SH-SY5Y (cell line): Measurements from ENCODE around the gene AATK.

Experiments used
- GATA2 ChIP-seq: IDR thresholded peaks from 2 replicates; pipeline ENCODE4 v1.6.1; 2011; ENCODE audit warnings: mild to moderate bottlenecking, low read depth, low read length
- GATA3 ChIP-seq: IDR thresholded peaks from 2 replicates; pipeline ENCODE4 v1.6.1; 2011; ENCODE audit warnings: low read depth, mild to moderate bottlenecking, low read length, moderate library complexity

AATK gene

DNA sequence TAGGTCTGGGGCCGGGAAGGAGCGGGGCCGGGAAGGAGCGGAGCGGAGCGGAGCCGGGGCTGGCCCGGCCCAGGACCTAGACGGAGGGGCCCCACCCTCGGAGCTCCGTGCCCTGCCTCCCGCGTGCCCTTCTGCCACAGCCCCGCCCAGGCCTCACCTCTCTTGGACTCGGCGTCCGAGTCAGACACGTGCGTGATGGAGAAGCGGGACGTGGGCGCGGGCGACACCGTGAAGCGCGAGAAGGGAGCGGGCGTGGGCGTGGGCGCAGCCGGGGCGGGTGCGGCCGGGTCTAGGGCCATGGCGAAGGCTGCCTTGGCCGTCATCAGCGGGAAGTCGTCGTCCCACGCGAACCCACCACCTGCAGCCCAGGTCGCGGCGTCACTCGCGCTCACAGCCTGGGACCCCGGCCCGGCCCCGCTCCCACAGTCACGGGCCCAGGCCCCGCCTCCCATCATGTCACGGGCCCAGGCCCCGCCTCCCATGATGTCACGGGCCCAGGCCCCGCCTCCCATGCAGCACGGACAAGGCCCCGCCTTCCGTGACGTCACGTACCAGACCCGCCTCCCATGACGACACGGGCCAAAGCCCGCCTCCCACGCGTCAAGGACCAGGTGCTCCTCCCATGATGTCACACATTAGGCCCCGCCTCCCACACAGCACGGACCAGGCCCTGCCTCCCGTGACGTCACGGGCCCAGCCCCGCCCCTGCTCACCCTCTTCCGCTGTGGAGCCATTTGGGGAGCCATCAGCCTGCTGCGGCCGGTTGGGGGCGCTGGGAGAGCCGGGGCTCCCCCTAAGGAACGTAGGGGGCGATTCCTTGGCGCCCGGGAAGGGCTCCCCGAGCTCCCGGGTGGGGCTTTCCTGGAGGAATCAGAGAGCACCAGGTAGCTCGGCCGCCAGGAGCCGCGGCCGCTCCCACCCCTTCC, 46.5 kb downstream of the AATK start:
- TF ChIP-seq GATA2 (no peak), GATA3 (no peak)

DNA sequence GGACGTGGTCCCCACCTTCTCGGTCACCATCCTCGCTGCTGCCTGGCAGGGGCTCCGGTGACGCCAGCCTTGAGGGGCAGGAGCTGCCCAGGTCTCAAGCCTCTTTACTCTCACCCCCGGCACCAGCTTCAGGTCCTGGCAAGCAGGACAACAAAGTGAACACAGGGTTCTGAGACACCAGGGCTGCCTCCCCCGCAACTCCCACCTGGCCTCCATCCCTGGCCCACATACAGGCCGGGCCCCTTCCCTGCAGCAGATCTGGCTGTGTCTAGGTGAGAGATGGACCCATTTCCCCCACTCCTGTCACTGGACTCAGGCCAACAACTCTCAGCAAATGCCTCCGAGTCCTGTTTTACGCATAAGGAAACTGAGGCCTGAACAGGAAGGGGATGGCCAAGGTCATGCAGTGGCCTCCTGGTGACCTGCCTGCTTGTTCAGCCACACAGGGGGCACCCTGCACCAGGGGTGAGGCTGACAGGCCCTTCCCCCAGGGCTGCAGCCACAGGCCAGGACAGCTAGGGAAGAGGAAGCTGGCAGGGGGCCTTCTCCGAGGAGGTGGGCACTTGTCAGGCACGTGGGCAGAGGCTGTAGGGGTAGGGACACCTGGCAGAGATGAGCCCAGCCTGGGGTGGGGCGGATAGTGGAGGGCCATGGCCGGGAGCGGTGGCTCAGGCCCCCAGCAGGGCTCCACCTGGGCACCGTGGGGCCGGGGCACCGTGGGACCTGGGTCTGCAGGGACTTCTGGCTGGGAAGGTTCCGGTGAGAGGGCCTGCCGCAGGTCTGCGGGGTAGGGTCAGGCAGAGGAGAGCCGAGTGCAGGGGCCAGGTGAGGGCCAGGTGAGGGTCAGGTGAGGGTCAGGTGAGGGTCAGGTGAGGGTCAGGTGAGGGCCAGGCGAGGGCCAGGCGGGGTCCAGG, 47.5 kb downstream of the AATK start:
- no peak for TF ChIP-seq GATA3
- no peak for TF ChIP-seq GATA2

DNA sequence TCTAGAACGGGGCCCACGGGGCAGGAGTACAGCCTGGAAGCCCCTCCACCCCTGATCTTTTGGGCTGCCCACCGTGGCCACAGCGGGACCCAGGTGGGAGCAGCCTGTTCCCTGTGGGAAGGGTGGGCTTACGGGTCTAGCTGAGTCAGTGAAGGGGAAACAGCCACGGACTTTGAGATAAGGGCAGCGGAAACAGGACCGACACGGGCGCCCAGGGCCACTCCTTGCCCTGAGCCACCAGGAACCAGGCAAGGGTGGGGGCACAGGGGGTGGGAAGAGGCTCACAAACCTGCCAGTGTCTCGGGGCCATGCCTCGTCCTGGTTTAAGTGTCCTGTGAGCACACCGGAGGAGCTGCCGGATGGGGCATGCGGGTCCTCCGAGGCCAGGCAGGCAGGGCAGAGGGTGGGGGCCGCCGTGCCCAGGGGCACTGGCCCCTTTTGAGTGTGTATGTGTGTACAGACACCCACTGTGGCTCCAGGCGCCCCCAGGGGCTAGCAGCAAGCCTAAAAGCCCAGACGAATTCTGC, 48.3 kb downstream of the AATK start:
- TF ChIP-seq GATA3 (no peak), GATA2 (no peak)

DNA sequence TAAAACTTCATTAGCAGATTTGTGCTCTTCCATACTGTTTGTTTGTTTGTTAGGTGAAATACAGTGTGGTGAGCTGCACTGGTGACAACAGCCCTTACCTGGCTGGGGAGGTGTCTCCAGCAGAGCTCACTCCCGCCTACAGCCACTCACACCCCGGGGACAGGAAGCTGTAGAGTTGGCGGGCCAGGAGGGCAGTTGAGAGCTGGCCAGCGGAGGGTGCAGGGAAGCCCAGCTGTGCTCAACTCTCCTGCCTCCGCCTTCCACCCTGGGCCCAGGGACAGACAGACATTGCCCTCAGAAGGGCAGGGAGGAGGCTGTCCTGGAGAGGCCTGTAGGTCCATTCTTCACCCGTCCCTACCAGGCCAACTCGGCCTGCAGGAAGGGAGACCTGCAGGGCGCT, 49.3 kb downstream of the AATK start:
- TF ChIP-seq GATA3, result no peak
- TF ChIP-seq GATA2, result no peak

DNA sequence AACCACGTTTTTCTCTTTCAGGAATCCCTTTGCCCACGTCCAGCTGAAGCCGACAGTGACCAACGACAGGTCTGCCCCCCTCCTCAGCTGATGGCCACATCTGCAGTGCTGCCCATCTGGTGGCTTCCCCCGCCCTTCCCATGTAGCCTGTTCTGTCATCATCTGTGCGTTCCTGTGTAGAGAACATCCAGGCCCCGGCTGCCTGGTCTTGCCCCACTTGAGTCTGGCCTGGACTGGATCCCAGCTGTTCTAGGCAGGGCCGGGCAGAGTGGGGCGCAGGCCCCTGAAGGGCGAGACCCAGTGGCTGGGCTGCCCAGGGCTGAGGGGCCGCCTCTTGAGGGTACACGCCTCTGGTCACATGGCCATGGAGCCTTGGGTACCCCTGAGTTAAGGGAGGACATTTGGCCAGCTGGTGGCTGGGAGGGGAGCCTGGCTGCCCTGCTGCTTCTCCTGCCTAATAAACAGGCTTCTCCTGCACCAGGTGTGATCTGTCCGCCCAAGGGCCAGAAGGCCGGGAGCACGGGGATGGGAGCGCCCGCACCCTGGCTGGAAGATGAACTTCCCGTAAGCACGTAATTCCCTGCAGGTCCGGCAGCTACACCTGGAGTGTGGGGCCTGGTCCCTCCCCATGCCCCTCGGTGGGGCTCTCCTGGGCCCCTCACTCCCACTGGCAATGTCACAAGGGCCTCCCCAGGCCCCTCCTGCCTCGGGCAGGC, 50.1 kb downstream of the AATK start:
- TF ChIP-seq GATA2, result no peak
- no peak for TF ChIP-seq GATA3

DNA sequence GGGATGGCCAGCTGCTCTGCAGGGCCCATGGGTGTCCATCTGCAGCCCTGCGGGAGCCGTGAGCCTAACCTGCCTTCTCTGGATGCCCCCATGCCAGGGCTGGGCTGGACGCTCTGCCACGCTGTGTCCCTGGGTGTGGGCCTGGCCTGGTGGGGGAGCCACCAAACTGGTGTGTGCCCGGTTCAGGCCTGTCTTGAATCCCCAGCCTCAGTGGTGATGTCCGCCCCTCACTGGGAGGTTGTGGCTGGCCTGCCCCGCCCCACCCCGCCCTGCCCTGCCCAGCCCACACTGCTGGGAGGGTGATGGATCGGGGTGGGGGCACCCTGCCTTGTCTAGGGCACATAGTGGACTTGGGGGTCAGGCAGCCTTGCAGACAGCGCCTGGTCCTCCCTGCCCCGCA, 50.8 kb downstream of the AATK start:
- TF ChIP-seq GATA2, result no peak
- no peak for TF ChIP-seq GATA3

DNA sequence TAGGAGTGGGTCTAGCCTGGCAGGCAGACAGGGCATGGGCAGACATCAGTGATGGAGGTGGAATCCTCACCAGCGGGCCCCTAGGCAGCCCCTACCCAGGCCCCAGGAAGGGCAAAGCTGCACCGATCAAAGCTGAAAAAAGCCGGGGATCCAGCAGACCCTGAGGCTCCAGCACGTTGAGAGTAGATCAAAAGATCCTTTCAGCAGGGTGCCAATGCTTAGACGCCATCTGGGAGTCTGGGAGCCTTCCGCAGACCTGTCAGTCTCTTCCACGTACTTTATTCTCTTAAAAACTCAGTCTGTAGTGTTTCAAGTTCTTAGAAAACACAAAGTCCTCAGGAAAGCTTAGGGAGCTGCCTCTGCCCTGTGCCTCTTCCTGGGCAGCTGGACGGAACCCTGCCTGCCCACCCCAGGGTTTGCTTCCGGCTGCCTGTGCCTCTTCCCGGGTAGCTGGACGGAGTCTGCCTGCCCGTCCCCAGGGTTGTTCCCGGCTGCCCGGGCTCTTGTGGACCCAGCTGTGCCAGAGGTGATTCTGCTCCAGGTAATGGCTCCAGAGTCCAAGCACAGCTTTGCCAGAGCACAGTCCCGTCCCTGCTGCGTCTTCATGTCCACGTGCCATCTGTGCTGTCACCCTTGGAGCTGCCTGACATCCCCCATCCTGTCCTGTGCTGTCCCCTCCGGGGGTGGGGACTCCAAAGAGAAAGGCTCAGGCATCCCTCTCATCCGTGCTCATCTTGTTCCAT, 51.5 kb downstream of the AATK start:
- TF ChIP-seq GATA3 (no peak), GATA2 (no peak)

DNA sequence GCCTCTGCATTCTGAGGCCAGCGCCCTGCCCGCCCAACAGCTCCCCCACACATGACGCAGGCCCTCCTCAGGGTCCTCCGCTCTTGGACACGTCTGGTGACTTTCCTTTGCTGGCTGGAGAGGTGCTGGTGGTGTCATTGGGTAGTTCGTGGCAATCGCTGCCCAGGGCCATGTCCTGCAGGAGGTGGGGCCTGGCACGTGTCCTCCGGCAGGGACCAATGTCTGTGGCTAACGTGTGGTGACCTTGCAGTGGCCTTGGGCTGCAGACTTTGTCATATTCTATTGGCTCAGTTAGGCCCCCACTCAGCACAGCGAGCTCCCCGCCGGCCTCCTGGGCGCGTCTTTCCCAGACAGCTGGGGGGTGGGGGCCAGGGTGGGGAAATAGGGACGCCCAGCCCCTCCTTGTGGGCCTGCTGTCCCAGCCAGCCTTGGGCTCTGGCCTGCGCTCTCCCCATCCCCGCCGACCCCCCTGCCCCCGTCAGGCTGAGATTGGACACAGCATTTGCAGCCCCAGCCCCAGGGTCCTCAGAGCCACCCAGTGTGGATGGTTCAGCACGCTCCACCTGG, 52.8 kb downstream of the AATK start:
- no peak for TF ChIP-seq GATA2
- no peak for TF ChIP-seq GATA3

DNA sequence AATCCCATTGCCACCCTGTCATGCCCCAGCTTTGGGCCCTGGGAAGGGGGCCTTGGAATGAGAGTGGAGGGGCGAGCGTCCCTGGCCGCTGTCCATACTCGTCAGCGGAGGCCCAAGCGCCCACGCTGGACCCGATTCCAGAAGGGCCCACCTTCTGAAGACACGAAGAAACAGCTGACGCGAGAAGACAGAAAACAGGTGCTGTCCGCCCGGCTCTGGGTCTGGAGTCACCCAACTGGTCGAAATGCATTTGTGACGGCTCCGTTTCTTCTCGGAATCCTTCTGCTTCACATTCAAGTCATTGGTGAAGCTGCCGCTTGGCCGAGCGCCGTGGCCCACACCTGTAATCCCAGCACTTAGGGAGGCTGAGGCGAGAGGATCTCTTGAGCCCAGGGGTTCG, 53.6 kb downstream of the AATK start:
- TF ChIP-seq GATA2, result no peak
- no peak for TF ChIP-seq GATA3

DNA sequence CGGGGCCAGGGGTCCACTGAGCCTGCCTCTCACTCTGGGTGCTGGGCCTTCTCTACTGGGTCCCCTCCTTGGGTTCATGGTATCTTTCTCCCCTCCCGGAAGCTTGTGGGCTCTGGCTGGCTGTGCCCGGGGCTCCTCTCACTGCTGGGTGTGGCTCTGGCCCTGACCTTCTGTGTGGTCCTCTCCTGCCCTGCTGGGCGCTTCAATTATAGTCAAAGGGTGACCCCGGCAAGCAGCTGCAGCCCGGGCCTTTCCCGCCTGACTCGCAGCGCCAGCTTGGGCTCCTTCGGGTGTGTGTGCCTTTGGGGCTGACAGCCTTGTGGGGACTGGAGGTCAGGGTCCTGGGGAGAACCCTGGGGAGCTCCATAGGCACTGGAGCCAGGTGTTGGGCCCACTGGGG, 55.0 kb downstream of the AATK start:
- no peak for TF ChIP-seq GATA3
- no peak for TF ChIP-seq GATA2

DNA sequence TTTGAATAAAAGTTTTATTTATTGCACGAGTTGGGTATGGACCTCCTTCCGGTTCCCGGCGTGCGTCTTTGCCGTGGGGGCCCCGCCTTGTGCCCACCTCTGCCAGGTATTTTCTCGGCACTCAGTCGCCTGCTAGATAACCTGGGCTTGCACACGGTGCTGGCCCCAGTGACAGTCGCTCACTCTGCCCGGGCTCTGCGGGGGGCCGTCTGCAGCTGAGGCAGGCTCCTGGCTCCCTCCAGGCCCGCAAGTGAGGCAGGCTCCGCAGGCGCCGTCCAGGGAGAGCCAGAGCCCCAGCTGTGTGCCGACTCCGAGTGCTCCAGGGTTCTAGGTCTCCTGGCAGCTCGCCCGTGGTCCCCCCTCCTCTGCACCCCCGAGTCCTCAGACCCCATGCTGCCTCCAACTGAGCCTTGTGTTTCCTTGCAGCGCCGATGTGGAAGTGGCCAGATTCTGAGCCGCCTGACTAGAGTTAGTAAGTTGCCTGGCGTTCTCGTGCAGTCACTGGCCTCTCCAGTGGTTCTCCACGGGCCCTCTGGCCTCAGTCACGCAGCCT, 55.5 kb downstream of the AATK start:
- TF ChIP-seq GATA3, result no peak
- no peak for TF ChIP-seq GATA2

DNA sequence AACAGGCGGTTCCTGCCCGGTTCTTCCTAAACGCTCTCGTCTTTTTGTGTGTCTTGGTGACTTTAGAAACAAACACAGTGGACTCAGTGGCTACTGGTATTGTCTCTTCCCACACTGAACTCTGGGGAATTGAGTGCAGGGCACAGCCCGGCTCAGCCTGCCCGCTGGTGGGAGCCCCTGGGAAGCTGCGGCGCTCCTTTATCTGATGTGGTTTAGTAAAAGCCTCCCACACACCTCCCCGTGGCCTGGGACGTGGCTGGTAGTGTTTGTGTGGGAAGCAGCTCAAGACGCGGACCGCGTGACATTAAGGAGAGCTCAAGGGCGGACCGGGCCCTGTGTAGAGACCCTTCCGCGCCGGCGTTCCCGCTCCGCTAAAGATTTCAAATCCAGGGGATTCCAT, 56.1 kb downstream of the AATK start:
- no peak for TF ChIP-seq GATA2
- no peak for TF ChIP-seq GATA3

DNA sequence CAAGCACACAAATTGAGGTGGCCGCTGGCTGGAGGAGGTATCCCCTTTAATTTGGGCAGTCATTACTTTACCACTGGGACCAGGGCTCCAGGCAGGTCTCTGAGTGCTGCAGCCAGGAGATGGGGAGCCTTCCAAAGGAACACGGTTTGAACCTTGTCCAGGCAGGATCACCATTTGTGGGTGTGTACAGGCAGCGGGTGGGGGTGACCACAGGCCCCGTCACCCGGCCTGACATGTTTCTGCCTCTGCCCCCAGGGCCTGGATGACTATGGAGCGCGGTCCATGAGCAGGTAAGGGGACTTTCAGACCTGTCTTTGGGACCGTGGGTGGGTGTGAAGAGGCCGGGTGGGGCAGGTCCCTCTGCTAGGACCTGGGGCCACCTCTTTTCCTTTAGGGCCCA, 57.8 kb downstream of the AATK start:
- TF ChIP-seq GATA3 (no peak), GATA2 (no peak)

DNA sequence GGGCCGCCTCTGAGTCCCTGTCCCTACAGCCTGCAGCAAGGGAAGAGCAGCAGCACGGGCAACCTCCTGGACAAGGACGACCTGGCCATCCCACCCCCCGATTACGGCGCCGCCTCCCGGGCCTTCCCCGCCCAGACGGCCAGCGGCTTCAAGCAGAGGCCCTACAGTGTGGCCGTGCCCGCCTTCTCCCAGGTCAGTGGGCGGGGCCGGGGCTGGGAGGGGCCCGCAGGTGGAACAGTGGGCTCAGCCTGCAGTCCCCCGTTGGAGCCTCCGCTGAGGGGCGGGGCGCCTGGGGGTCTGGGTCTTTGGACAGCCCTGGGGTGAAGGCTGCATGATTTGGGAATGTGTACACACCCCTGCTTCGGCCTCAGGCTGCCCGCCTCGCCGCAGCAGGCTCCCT, 59.3 kb downstream of the AATK start:
- no peak for TF ChIP-seq GATA3
